DMS53 treated with DMSO at 0.1 percent for 48 hours (cell line): ENCODE measurements around the gene GOLGA6L24.
"Not testable (repeated sequence)": the region's sequence is repeated elsewhere in the genome, so short reads cannot be mapped to it uniquely, and the experiment has no call there.

Experiments
- DNase-seq: peaks from one replicate; lab custom pipeline; 2025; ENCODE audit not compliant: unreplicated experiment; lab: John Stamatoyannopoulos, UW

The GOLGA6L24 gene, protein sequence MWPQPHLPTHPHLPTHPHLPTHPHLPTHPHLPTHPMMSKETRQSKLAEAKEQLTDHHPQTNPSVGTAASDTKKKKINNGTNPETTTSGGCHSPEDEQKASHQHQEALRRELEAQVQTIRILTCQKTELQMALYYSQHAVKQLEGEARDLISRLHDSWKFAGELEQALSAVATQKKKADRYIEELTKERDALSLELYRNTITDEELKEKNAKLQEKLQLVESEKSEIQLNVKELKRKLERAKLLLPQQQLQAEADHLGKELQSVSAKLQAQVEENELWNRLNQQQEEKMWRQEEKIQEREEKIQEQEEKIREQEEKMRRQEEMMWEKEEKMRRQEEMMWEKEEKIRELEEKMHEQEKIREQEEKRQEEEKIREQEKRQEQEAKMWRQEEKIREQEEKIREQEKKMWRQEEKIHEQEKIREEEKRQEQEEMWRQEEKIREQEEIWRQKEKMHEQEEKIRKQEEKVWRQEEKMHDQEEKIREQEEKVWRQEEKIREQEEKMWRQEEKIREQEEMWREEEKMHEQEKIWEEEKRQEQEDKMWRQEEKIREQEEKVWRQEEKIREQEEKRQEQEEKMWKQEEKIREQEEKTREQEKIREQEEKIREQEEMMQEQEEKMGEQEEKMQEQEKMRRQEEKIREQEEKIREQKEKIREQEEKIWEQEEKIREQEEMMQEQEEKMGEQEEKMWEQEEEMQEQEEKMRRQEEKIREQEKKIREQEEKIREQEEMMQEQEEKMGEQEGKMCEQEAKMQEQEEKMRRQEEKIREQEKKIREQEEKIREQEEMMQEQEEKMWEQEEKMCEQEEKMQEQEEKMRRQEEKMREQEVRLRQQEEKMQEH

DNA sequence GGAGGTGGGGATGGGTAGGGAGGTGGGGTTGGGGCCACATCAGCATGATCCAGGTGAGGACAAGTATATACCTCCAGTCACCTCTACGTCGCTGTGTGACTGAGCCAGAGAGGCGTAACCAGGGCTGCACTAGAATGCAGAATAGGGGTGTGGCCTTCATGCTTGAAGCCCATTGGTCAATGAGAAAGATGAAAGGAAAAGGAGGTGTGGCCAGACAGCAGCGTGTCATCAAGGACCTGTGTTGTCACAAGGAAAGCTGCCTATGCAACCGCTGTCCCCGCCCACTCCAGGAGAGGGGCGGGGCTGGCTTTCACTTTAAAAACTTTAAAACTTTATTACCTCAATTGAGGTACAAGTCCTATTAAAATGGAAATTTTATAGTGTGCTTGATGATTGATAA lies at the start of gene GOLGA6L24:
TSS of gene GOLGA6L24 (minus strand) at position 101 of the 400 bp plus-strand sequence. CDS start at position 40, 61 bp downstream.
- DNase-seq = not testable (repeated sequence)

DNA sequence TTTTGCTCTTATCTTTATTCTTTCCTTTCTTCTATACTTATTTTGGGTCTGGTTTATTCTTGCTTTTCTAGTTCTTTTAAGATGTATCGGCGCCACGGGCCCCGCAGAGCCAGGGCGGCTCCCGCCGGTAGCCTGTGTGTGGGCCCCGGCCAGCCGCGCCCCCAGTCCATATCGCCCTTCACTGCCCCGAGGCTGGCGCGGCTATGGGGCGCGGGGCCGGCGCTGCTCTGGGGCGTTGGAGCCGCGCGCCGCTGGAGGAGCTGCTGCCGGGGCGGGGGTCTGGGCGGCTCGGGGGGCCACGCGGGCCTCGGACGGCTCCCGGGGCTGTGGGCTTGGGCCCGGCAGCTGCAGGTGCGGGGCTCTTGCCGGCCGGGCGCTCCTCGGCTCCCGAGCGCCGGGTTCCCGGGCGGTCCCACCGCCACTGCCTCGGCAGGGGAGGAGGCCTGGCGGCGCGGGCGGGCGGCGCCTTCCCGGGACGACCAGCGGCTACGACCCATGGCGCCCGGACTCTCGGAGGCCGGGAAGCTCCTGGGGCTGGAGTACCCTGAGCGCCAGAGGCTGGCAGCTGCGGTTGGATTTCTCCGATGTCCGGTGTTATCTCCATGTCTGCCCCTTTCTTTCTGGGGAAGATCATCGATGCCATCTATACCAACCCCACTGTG lies 45.0 kb upstream of the GOLGA6L24 start:
- DNase-seq = not testable (repeated sequence)

DNA sequence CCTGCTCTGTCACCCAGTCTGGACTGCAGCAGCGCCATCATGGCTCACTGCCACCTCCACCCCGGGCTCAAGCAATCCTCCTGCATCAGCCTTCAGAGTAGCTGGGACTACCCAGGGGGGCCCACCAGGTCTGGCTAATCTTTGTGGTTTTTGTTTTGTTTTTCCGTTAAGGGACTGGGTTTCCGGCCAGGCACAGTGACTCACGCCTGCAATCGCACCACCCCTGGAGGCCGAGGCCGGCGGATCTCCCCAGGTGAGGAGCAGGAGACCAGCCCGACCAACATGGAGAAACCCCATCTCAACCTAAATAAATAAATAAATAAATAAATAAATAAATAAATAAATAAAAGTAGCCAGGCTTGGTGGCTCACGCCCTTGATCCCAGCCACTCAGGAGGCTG lies 38.1 kb upstream of the GOLGA6L24 start:
- not testable (repeated sequence) for DNase-seq

DNA sequence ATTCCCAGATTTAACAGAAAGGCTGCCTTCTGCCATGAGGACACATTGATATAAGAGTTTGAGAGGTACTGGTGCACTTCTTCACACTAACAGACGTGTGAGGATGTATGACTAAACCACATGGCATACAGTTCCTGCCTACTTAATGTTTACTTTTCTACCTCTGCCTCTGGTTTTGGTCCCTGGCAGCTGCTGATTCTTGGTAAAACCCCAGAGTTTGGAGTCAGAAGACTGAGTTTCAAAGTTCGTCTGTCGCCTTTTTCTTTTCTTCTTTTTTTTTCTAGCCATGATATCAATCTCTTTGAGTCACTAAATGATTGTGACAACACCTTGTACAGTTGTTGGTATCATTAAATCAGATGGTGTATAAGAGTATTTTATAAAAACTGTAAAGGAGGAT lies 22.2 kb upstream of the GOLGA6L24 start:
- DNase-seq = not testable (repeated sequence)

DNA sequence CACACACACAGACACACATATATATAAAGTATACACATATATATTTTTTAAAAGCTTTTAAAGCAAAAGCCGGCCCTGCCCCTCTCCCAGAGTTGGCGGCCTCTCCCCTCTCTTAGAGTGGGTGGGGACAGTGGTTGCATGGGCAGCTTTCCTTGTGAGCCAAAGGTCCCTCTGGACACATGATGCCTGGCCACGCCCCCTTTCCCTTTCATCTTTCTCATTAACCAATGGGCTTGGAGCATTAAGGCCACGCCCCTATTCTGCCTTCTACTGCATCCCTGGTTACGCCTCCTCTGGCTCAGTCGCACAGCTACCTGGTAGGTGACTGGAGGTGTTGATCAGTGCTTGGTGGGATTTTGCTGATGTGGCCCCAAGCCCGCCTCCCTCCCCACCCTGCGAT lies 20.5 kb upstream of the GOLGA6L24 start, which contains the start of gene GOLGA8F:
TSS of gene GOLGA8F (plus strand) at position 301 of the 400 bp plus-strand sequence. CDS start at position 399, 98 bp downstream.
- DNase-seq = not testable (repeated sequence)

DNA sequence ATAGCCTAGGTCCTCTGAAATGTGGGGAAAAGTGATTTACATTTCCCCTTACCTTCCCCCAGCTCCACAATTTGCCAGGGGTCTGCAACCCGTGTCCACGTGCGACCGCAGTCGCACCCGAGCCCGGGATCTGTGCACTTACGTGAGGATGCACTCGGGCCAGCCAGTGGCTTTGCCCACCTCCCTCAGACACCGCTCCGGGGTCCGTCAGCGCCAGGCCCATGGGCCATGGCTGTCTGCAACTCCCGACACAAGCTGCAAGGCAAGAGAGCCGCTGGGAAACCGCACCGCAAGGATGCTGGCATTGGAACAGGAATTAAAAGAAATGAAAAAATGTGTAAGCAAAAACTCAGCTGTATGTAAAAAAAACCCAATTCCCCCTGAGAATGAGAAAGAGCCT lies 7.6 kb upstream of the GOLGA6L24 start:
- DNase-seq = not testable (repeated sequence)

DNA sequence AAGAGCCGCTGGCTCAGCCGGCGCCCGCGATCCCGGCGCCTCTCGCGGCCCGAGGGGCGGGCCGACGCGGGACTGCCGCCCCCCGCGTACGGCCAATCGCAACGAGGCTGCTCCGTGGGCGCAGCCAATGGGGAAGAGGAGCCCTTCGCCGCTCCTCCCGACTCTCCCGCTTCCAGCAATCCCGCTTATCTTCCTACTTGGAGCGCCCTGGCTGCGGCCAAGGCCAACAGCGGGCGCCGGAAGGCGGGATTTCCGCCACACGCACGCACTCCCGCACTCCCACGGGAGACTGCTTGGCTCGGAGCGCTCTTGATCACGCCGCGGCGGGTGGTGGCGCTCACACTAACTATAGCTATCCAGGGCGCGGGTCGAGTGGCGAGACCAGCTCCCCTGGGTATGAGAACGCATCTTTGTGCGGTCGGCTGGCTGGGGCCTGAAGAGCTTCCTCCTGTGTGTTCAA lies 35.7 kb downstream of the GOLGA6L24 start, which contains the start of gene HERC2:
TSS of gene HERC2 (minus strand) at position 51 of the 460 bp plus-strand sequence. CDS start 746 bp downstream, outside the sequence.
- DNase-seq = not testable (repeated sequence)

DNA sequence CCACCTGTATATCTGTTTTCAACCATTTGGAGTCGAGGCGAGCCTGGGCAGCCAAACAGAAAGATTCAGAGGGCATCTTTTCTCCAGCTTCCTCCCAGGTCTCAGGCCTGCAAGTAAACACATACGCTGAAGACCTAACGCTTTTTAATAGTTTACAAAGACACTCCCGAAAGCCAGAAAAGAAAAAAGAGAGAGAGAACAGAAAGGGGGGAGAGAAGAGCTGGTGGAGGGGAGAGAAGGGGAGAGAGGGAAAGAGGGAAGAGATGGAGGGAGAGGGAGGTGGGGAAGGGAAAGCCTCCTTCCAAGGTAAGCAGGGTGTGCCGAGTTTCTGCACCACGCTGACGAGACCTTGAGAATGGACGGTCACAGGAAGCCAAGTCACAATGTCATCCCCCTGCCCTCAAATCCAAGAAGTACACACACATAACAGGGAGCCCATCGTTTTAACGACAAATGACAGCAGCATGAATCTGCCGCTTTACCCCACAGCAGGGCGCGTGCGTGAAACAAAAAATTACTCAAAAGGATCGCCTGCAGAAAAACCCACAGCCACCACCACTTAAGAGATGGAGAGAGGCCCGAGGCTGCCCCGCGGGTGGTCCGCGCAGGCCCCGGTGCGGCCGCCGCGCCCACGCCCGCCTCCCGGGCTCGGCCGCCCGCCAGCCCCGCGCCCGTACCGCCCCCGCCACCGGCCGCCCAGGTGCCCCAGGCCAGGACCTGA lies 36.4 kb downstream of the GOLGA6L24 start:
- not testable (repeated sequence) for DNase-seq

DNA sequence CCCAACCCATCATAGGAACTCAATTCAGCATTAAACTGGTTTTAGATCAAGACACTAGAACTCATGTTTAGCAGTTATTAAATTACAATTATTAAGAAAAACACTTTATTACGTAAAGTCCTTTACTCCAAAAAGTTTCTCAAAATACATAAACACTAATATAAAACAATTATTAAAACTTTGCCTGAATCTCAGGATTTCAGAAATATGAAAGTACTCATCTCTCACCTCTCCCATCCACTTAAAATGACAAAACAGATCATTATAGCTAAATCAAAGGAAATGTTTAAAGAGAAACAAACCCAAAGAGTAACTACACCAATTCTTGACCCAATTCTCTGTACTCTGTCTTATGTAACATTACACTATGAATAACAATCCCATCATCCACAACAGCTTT lies 38.2 kb downstream of the GOLGA6L24 start:
- not testable (repeated sequence) for DNase-seq

DNA sequence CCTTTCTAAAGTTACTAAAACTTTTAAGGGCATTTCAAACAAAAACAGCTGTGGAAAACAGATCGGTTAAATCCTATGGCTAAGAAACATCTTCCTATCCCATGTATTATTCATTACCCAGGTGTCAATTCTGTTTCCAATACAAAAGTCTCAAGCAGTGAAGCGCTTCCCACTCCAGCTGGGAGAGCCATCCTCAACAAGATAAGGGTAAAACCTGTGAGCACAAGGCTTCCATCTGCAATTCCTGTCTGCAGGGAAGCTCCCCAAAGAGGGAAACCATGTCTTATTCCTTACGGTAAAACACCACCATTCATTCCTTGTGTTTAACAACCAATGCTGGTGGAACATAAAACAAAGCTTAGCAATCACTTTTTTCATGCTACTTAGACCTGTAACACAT lies 39.1 kb downstream of the GOLGA6L24 start:
- not testable (repeated sequence) for DNase-seq

DNA sequence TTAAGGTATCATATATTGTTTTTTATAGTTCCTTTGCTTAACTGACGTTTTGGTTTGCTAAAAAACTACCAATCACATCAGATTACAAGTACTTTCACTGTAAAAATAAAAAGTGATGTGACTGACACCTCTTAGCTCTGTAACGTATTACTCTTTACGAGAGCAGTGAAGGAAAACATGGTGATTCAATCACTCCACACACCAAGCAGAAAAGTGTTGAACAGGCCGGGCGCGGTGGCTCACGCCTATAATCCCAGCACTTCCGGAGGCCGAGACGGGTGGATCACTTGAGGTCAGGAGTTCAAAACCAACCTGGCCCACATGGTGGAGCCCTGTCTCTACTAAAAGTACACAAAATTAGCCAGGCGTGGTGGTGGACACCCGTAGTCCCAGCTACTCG lies 39.8 kb downstream of the GOLGA6L24 start:
- DNase-seq = not testable (repeated sequence)

DNA sequence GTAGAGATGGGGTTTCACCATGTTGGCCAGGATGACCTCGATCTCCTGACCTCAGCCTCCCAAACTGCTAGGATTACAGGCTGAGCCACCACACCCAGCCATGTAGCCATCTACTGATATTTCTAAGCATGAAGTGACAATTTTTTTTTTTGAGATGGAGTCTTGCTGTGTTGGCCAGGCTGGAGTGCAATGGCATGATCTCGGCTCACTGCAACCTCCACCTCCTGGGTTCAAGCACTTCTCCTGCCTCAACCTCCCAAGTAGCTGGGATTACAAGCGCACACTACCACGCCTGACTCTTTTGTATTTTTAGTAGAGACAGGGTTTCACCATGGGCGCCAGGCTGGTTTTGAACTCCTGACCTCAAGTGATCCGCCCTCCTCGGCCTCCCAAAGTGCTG lies 40.9 kb downstream of the GOLGA6L24 start:
- not testable (repeated sequence) for DNase-seq

DNA sequence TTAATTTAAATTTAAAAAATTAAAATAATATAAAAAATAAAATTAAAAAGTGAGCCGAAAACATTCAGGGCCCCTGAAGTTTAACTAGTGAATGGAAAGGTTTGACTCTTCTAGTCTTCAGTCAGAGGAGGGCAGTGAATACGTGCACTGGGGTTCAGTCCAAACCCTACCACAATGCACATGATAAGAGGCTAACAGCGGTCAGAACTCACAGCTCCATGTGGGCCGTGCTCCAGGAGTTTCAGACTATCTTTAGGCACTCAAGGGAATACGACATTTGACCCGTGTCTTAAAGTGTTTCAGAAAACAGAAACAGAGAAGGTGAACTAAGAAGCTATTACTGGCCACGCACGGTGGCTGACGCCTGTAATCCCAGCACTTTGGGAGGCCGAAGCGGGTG lies 47.4 kb downstream of the GOLGA6L24 start:
- DNase-seq = not testable (repeated sequence)

DNA sequence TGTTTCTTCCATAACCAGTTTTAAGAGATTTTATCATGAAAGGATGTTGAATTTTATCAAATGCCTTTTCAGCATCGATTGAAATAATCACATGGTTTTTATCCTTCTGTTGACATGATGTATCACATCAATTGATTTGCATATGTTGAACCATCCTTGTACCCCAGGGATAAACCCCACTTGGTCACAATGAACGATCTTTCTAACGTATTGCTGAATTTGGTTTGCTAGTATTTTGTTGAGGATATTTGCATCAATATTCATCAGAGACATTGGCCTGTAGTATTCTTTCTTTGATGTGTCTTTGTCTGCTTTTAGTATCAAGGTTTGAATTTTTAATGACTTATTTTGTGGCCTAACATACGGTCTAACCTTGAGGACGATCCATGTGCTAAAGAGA lies 49.2 kb downstream of the GOLGA6L24 start:
- DNase-seq = not testable (repeated sequence)
